Cardiac fibroblast (primary cell): ENCODE data around the gene ITM2B.

Source experiments
- DNase-seq, 2 donors: peaks; one replicate each; pipeline versions ENCODE4 v3.0.0 to v3.0.0-alpha.2; 2010; ENCODE audit warnings: low read depth in 2 of 2
- H3K4me3 ChIP-seq, 2 donors: replicated peaks in 1 of 2; 1 replicate in 1 of 2; 2 replicates in 1 of 2; pipeline ENCODE4 v1.5.1; 2011; ENCODE audit warnings: low read depth in 2 of 2, low read length in 2 of 2, mild to moderate bottlenecking in 2 of 2, moderate library complexity in 1 of 2
- TF ChIP-seq, protein P1 (sequence below): IDR thresholded peaks from one replicate; pipeline ENCODE4 v1.5.1; 2011; ENCODE audit warnings: low read depth, mild to moderate bottlenecking, low read length, inconsistent platforms

ITM2B gene

GRCh38 chr13:48315969-48316650 lies 83.1 kb downstream of the ITM2B start:
- TF ChIP-seq, protein P1, sequence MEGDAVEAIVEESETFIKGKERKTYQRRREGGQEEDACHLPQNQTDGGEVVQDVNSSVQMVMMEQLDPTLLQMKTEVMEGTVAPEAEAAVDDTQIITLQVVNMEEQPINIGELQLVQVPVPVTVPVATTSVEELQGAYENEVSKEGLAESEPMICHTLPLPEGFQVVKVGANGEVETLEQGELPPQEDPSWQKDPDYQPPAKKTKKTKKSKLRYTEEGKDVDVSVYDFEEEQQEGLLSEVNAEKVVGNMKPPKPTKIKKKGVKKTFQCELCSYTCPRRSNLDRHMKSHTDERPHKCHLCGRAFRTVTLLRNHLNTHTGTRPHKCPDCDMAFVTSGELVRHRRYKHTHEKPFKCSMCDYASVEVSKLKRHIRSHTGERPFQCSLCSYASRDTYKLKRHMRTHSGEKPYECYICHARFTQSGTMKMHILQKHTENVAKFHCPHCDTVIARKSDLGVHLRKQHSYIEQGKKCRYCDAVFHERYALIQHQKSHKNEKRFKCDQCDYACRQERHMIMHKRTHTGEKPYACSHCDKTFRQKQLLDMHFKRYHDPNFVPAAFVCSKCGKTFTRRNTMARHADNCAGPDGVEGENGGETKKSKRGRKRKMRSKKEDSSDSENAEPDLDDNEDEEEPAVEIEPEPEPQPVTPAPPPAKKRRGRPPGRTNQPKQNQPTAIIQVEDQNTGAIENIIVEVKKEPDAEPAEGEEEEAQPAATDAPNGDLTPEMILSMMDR = no peak
- no peak overlapping the region for H3K4me3 ChIP-seq
- peak; percentile 42 to 50 for DNase-seq

DNA sequence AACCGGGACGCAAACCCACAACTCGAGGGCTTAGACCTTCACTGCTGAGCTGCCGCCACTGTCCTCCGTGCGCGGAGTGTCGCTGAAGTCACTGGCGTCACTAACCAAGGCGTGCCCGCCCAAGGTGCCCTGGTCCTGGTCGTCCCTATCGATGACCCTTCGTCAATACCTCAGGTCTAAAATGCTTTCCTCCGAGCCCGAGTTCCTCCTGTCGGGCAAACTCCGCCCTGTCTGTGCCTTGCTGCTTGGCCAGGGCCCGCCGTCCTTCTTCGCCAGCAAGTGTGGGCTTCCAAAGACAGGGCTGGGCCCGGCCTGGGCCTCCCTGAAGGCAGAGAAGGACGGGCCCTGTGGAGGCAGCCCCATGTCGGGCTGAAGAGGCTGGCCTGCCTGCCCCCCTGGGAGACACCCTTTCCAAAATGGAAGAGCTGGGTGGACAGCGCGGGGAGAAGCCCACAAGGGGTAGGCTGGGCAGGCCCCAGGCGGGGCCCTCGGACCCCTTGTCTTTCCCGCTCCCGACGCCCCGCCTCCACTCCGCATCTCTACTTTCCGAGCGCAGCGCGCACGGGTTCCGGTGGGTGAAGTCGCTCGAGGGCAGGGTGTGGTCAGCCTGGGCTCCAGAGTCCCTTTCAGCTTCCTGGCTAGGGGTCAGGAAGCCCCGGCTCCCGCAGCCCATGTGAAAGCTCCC lies 84.0 kb downstream of the ITM2B start:
- no peak overlapping the region for H3K4me3 ChIP-seq
- TF ChIP-seq, protein P1 = no peak
- DNase-seq = no peak

- peak in 1 of 2 donors; percentile 8 for DNase-seq
- TF ChIP-seq, protein P1 = no peak
- H3K4me3 ChIP-seq = no peak overlapping the region
These were observed 84.7 kb downstream of the ITM2B start for GRCh38 chr13:48317511-48318376.

GRCh38 chr13:48318377-48318811 lies 85.4 kb downstream of the ITM2B start:
- TF ChIP-seq, protein P1 = no peak
- no peak overlapping the region for H3K4me3 ChIP-seq
- no peak for DNase-seq

DNA sequence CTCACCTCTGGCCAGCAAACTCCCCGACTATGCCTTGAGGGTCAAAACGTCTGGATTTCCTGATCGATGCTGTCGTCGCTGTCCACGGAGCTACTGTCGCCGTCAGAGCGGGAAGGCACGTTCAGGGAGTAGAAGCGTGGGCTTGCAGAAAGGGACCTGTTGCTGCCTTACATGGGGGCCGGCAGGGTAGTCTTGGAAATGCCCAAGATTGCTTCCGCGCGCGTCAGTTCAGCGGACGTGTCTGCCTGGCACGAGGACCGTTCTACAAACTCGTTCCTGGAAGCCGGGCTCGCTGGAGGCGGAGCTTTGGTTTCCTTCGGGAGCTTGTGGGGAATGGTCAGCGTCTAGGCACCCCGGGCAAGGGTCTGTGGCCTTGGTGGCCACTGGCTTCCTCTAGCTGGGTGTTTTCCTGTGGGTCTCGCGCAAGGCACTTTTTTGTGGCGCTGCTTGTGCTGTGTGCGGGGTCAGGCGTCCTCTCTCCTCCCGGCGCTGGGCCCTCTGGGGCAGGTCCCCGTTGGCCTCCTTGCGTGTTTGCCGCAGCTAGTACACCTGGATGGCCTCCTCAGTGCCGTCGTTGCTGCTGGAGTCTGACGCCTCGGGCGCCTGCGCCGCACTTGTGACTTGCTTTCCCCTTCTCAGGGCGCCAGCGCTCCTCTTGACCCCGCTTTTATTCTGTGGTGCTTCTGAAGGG lies 86.0 kb downstream of the ITM2B start:
- no peak for DNase-seq
- TF ChIP-seq, protein P1 = no peak
- no peak overlapping the region for H3K4me3 ChIP-seq
